Right kidney (tissue), 9 donors: ENCODE results near the gene NXT2.
A peak's percentile ranks its signal among the peaks of the same experiment; 100 is the strongest.
"Not testable (repeated sequence)": the region's sequence is repeated elsewhere in the genome, so short reads cannot be mapped to it uniquely, and the experiment has no call there.

Source experiments
- DNase-seq: peaks from one replicate; pipeline ENCODE4 v3.0.0-alpha.2; 2016
- long read RNA-seq, 8 donors: transcript quantifications; one replicate each; lab custom pipeline, GENCODE V29; 2026

The NXT2 gene
- long read RNA-seq, donor 1, transcript NXT2-202 (4 exons, 1,085 nt) = major isoform, 14 of 19 reads
- long read RNA-seq, donor 1, transcript NXT2-203 (4 exons, 2,562 nt) = minor isoform, 5 of 19 reads
- long read RNA-seq, donor 1, partial matches to known transcripts = 0 of 19 reads
- long read RNA-seq, donor 1, other reads (novel, unspliced or antisense) = 0 of 19 reads
- long read RNA-seq, donor 2, transcript NXT2-203 (4 exons, 2,562 nt) = major isoform, 6 of 12 reads
- long read RNA-seq, donor 2, transcript NXT2-202 (4 exons, 1,085 nt) = major isoform, 6 of 12 reads
- long read RNA-seq, donor 2, partial matches to known transcripts = 0 of 12 reads
- long read RNA-seq, donor 2, other reads (novel, unspliced or antisense) = 0 of 12 reads
- long read RNA-seq, donor 3, partial matches to known transcripts = 0 of 4 reads
- long read RNA-seq, donor 3, other reads (novel, unspliced or antisense) = 0 of 4 reads
- long read RNA-seq, donor 4, partial matches to known transcripts = 0 of 5 reads
- long read RNA-seq, donor 4, other reads (novel, unspliced or antisense) = 0 of 5 reads
- long read RNA-seq, donor 5, transcript NXT2-203 (4 exons, 2,562 nt) = major isoform, 5 of 10 reads
- long read RNA-seq, donor 5, transcript NXT2-202 (4 exons, 1,085 nt) = major isoform, 5 of 10 reads
- long read RNA-seq, donor 5, partial matches to known transcripts = 0 of 10 reads
- long read RNA-seq, donor 5, other reads (novel, unspliced or antisense) = 0 of 10 reads
- long read RNA-seq, donor 6, transcript NXT2-202 (4 exons, 1,085 nt) = major isoform, 5 of 8 reads
- long read RNA-seq, donor 6, partial matches to known transcripts = 0 of 8 reads
- long read RNA-seq, donor 6, other reads (novel, unspliced or antisense) = 0 of 8 reads
- long read RNA-seq, donor 7, transcript NXT2-202 (4 exons, 1,085 nt) = major isoform, 6 of 9 reads
- long read RNA-seq, donor 7, partial matches to known transcripts = 0 of 9 reads
- long read RNA-seq, donor 7, other reads (novel, unspliced or antisense) = 0 of 9 reads
- long read RNA-seq, donor 8, transcript NXT2-202 (4 exons, 1,085 nt) = major isoform, 11 of 13 reads
- long read RNA-seq, donor 8, partial matches to known transcripts = 0 of 13 reads
- long read RNA-seq, donor 8, other reads (novel, unspliced or antisense) = 0 of 13 reads

- peak; percentile 91 for DNase-seq
Measured at GRCh38 chrX:109536439-109537323, at the start of gene NXT2. NXT2 (plus strand) TSS chrX:109536844; CDS start chrX:109537007, 163 bp downstream.

- DNase-seq = no peak
Measured at GRCh38 chrX:109487640-109488039, 49.0 kb upstream of the NXT2 start.

GRCh38 chrX:109489174-109489573, 47.5 kb upstream of the NXT2 start:
- DNase-seq = no peak

GRCh38 chrX:109498434-109498833, 38.2 kb upstream of the NXT2 start:
- no peak for DNase-seq

- no peak for DNase-seq
Measured at GRCh38 chrX:109501176-109501575, 35.5 kb upstream of the NXT2 start.

- DNase-seq = no peak
Measured at GRCh38 chrX:109508915-109509314, 27.7 kb upstream of the NXT2 start.

- no peak for DNase-seq
Measured at GRCh38 chrX:109511113-109511512, 25.5 kb upstream of the NXT2 start.

GRCh38 chrX:109519001-109519400, 17.6 kb upstream of the NXT2 start:
- no peak for DNase-seq

GRCh38 chrX:109533005-109533404, 3.6 kb upstream of the NXT2 start:
- DNase-seq = no peak

GRCh38 chrX:109533631-109534030, 3.0 kb upstream of the NXT2 start:
- DNase-seq = no peak

GRCh38 chrX:109534933-109535332, 1.7 kb upstream of the NXT2 start:
- DNase-seq = no peak

- no peak for DNase-seq
Measured at GRCh38 chrX:109535578-109535977, 1.1 kb upstream of the NXT2 start.

- DNase-seq = no peak
Measured at GRCh38 chrX:109537324-109537665, 651 bp downstream of the NXT2 start.

- not testable (repeated sequence) for DNase-seq
Measured at GRCh38 chrX:109539007-109539406, 2.4 kb downstream of the NXT2 start.

- no peak for DNase-seq
Measured at GRCh38 chrX:109553862-109554261, 17.2 kb downstream of the NXT2 start.

GRCh38 chrX:109576083-109576482, 39.4 kb downstream of the NXT2 start:
- not testable (repeated sequence) for DNase-seq

- DNase-seq = no peak
Measured at GRCh38 chrX:109577055-109577454, 40.4 kb downstream of the NXT2 start.

GRCh38 chrX:109578916-109579315, 42.3 kb downstream of the NXT2 start:
- no peak for DNase-seq

- no peak for DNase-seq
Measured at GRCh38 chrX:109585488-109585887, 48.8 kb downstream of the NXT2 start.

GRCh38 chrX:109590176-109590575, 53.5 kb downstream of the NXT2 start:
- no peak for DNase-seq
